Neutrophil (primary cell): ENCODE results near the gene ZDHHC14.
"Not testable (repeated sequence)": the region's sequence is repeated elsewhere in the genome, so short reads cannot be mapped to it uniquely, and the experiment has no call there.

Experiments used
- H3K27ac ChIP-seq: fragments of 200-600 bp; sonication (generic); 2 replicates; pipeline ENCODE4 v1.5.1; 2016; ENCODE audit warnings: mild to moderate bottlenecking, moderate library complexity
- H3K27me3 ChIP-seq: fragments of 200-600 bp; sonication (generic); 2 replicates; pipeline ENCODE4 v1.6.0; 2016; ENCODE audit warnings: mild to moderate bottlenecking
- H3K36me3 ChIP-seq: fragments of 200-600 bp; sonication (generic); 2 replicates; pipeline ENCODE4 v1.5.1; 2017
- H3K4me1 ChIP-seq, 2 experiments: fragments of 200-600 bp in 1 of 2; sonication (generic) in 1 of 2; 1 replicate in 1 of 2; 2 replicates in 1 of 2; pipeline versions ENCODE4 v1.5.1 to v1.6.1; 2013 to 2016; ENCODE audit warnings: low read depth in 1 of 2, low read length in 1 of 2, mild to moderate bottlenecking in 1 of 2, moderate library complexity in 1 of 2; ENCODE audit not compliant: control insufficient read depth in 1 of 2, insufficient read depth in 1 of 2
- H3K4me3 ChIP-seq, 2 experiments: fragments of 200-600 bp in 1 of 2; sonication (generic) in 1 of 2; 1 replicate in 1 of 2; 2 replicates in 1 of 2; pipeline ENCODE4 v1.5.1; 2013 to 2016; ENCODE audit warnings: low read depth in 1 of 2, low read length in 1 of 2, mild to moderate bottlenecking in 1 of 2, moderate library complexity in 1 of 2
- H3K9me3 ChIP-seq: fragments of 200-600 bp; sonication (generic); 2 replicates; pipeline ENCODE4 v1.5.1; 2016
- CTCF ChIP-seq: fragments of 200-600 bp; sonication (generic); IDR thresholded peaks from 2 replicates; pipeline ENCODE4 v1.5.1; 2016; ENCODE audit warnings: antibody characterized with exemption

Gene ZDHHC14

DNA sequence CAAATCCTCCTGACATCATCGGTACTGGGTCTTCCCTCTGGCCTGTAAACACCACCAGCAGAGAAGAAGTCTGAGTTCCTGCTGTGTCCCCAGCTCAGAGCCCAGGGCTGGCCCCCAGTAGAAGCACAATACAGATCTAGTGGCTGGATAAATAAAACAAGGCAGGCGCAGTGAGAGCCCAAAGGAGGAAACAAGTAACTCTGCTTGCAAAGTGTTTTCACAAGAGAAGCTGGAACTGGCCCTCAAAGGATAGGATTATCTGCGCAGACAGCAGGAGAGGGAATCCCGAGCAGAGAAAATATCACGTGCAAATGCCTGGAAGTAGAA is 205.1 kb downstream of the ZDHHC14 start:
- Histone ChIP-seq H3K27me3 (no peaks in the 10 kb centered on the region), H3K4me3 (no peak overlapping the region), H3K36me3 (no peaks in the 10 kb centered on the region), H3K4me1 (no peaks in the 10 kb centered on the region), H3K27ac (no peak overlapping the region), H3K9me3 (peaks cover 8% of the 10 kb centered on the region)
- no peak for TF ChIP-seq CTCF

GRCh38 chr6:157586476-157587126 is 205.6 kb downstream of the ZDHHC14 start:
- H3K9me3 ChIP-seq, result peaks cover 8% of the 10 kb centered on the region
- TF ChIP-seq CTCF, result no peak
- no peaks in the 10 kb centered on the region for H3K27me3 ChIP-seq
- no peak overlapping the region for H3K27ac ChIP-seq
- no peak overlapping the region for H3K4me3 ChIP-seq
- H3K4me1 ChIP-seq, result no peaks in the 10 kb centered on the region
- H3K36me3 ChIP-seq, result no peaks in the 10 kb centered on the region

DNA sequence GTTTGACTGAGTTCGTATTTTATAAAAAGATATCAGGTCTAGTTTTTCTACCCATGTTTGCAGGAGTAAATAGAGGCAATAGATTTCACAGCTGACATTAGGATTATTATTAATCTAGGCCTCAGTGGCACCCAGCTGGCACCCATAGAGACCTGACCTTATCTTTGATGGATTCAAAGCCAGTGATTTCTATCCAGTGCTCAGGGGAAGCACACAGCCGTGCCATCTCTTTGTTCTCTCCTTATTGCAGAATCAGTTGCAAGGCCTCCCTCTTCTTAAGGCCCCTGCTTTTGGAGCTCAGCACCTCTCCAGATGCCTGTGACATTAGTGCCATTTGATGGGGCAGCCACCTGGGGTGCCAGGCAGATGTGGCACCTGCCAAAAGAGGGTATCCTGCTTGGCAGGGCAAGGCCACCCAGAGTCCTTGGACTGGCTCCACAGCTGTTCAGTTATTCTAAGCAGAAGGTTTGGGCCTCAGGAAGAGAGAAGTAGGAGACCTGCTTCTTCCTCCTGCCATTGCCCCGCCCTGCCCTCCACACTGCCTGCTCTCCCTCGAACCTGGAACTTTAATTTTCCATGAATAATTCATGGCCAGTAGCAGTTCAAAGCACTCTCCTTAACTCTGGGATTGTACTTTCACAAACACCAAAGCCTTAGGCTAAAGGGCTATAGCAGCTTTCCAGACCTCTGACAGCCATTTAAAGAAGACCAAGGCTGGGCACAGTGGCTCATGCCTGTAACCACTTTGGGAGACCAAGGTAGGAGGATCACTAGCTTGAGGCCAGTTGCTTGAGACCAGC is 206.3 kb downstream of the ZDHHC14 start:
- Histone ChIP-seq H3K4me3 (no peak overlapping the region), H3K4me1 (no peaks in the 10 kb centered on the region), H3K36me3 (no peaks in the 10 kb centered on the region), H3K27me3 (no peaks in the 10 kb centered on the region), H3K27ac (no peak overlapping the region), H3K9me3 (peaks cover 8% of the 10 kb centered on the region)
- TF ChIP-seq CTCF, result no peak

- H3K4me1 ChIP-seq, H3K27me3 ChIP-seq, H3K36me3 ChIP-seq, H3K27ac ChIP-seq, H3K9me3 ChIP-seq, H3K4me3 ChIP-seq: not testable (repeated sequence)
These were observed 209.7 kb downstream of the ZDHHC14 start for GRCh38 chr6:157590654-157591053.

DNA sequence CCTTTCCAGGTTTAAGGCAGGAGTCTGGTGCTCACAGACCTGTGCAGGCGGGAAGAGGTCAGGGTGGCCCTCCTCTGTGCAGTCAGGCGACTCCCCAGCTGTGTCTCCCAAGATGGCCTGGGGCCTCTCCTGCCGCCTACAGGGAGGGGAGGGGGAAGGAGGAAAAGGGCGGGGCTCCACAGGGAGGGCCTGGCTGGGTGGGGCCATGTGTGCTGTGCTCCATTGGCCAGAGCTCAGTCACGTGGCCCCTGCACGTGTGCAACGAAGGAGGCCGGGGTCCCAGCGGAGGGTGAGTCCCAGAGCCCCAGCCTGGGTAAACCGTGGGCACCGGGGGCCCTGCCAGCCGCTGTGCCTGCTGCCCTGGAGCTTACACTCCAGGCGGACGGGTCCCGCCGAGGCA is 211.6 kb downstream of the ZDHHC14 start:
- Histone ChIP-seq H3K27ac (no peak overlapping the region), H3K27me3 (no peaks in the 10 kb centered on the region), H3K4me1 (no peaks in the 10 kb centered on the region), H3K36me3 (no peaks in the 10 kb centered on the region), H3K9me3 (peaks cover 8% of the 10 kb centered on the region), H3K4me3 (no peak overlapping the region)
- TF ChIP-seq CTCF, result no peak

DNA sequence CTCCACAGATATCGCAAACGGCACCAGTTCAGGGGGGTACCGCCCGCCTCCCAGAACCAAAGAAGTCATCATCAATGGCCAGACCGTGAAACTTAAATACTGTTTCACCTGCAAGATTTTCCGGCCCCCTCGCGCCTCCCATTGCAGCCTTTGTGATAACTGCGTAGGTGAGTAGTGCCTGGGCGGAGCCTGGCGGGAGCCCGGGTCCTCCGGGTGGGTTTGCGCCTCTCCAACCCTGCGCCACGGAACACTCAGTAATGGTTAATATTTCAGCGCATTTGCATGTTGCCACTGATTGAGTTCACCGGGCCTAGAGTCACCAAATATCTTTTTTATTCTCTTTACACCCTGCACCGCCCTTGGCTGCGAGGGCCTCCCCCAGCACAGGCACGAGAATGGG is 212.0 kb downstream of the ZDHHC14 start:
- no peak overlapping the region for H3K4me3 ChIP-seq
- no peak overlapping the region for H3K27ac ChIP-seq
- peaks cover 8% of the 10 kb centered on the region for H3K9me3 ChIP-seq
- TF ChIP-seq CTCF, result no peak
- no peaks in the 10 kb centered on the region for H3K27me3 ChIP-seq
- no peaks in the 10 kb centered on the region for H3K36me3 ChIP-seq
- H3K4me1 ChIP-seq, result no peaks in the 10 kb centered on the region
